Neural progenitor cell (in vitro differentiated cells): ENCODE results near the gene TIFAB. TPM values are rescaled to one million over a fixed set of nuclear protein-coding genes. Genes with fewer than 3 reads are reported as not detected.

Experiments
- DNase-seq: peaks from one replicate; pipeline ENCODE4 v3.0.0-alpha.2; 2016; ENCODE audit warnings: low spot score
- H2AFZ ChIP-seq: fragments of 200-600 bp; sonication (generic); replicated peaks from 2 replicates; pipeline ENCODE4 v1.6.1; 2016; ENCODE audit warnings: antibody characterized with exemption
- H3F3A ChIP-seq: fragments of 200-600 bp; sonication (generic); 2 replicates; pipeline ENCODE4 v1.6.1; 2016; ENCODE audit warnings: antibody characterized with exemption, low read depth
- H3K27ac ChIP-seq: fragments of 200-600 bp; sonication (generic); 2 replicates; pipeline ENCODE4 v1.5.1; 2016; ENCODE audit warnings: mild to moderate bottlenecking
- H3K27me3 ChIP-seq: fragments of 200-600 bp; sonication (generic); 2 replicates; pipeline ENCODE4 v1.6.1; 2016; ENCODE audit warnings: mild to moderate bottlenecking, moderate library complexity
- H3K36me3 ChIP-seq: fragments of 200-600 bp; sonication (generic); 2 replicates; pipeline ENCODE4 v1.5.1; 2016
- H3K4me1 ChIP-seq: fragments of 200-600 bp; sonication (generic); 2 replicates; pipeline ENCODE4 v1.6.1; 2016; ENCODE audit warnings: mixed run types
- H3K4me2 ChIP-seq: fragments of 200-600 bp; sonication (generic); 2 replicates; pipeline ENCODE4 v1.6.1; 2016
- H3K4me3 ChIP-seq: fragments of 200-600 bp; sonication (generic); 2 replicates; pipeline ENCODE4 v1.5.1; 2016
- H3K79me2 ChIP-seq: fragments of 200-600 bp; sonication (generic); 2 replicates; pipeline ENCODE4 v1.6.1; 2016; ENCODE audit warnings: low read depth
- H3K9ac ChIP-seq: fragments of 200-600 bp; sonication (generic); 2 replicates; pipeline ENCODE4 v1.6.1; 2016
- H3K9me3 ChIP-seq: fragments of 200-600 bp; sonication (generic); 2 replicates; pipeline ENCODE4 v1.5.1; 2016; ENCODE audit warnings: low read depth
- H4K20me1 ChIP-seq: fragments of 200-600 bp; sonication (generic); 2 replicates; pipeline ENCODE4 v1.6.1; 2016; ENCODE audit warnings: low read depth
- H3K27ac Mint-ChIP-seq: 3 replicates; pipeline ENCODE4 v1.8.0; 2021; ENCODE audit warnings: mixed read lengths
- H3K27me3 Mint-ChIP-seq: 2 replicates; pipeline ENCODE4 v1.8.0; 2022; ENCODE audit warnings: low read depth, mild to moderate bottlenecking, inconsistent platforms, moderate library complexity, mixed read lengths; ENCODE audit not compliant: insufficient read depth
- H3K36me3 Mint-ChIP-seq: 3 replicates; pipeline ENCODE4 v1.8.0; 2021; ENCODE audit warnings: mixed read lengths
- H3K4me1 Mint-ChIP-seq: 3 replicates; pipeline ENCODE4 v1.8.0; 2021; ENCODE audit warnings: mixed read lengths
- H3K4me3 Mint-ChIP-seq: 3 replicates; pipeline ENCODE4 v1.8.0; 2021; ENCODE audit warnings: mild to moderate bottlenecking, moderate library complexity, mixed read lengths
- H3K9me3 Mint-ChIP-seq: 3 replicates; pipeline ENCODE4 v1.8.0; 2020; ENCODE audit warnings: mixed read lengths
- CTCF ChIP-seq: fragments of 200-600 bp; sonication (generic); IDR thresholded peaks from 2 replicates; pipeline ENCODE4 v1.5.1; 2017; ENCODE audit warnings: antibody characterized with exemption, mild to moderate bottlenecking
- EZH2 ChIP-seq: fragments of 200-600 bp; sonication (generic); IDR thresholded peaks from 2 replicates; pipeline ENCODE4 v1.6.1; 2017; ENCODE audit warnings: antibody characterized with exemption, mild to moderate bottlenecking, moderate library complexity
- EZH2phosphoT487 ChIP-seq: fragments of 200-600 bp; sonication (generic); IDR thresholded peaks from 2 replicates; pipeline ENCODE4 v1.6.1; 2017; ENCODE audit warnings: antibody characterized with exemption
- total RNA-seq: library from RNA; depleted of rRNA; stranded (reverse); fragments of >200 nt; gene quantifications from 2 replicates; pipeline ENCODE4 v1.2.3, GENCODE V29; 2015; ENCODE audit warnings: low replicate concordance

The TIFAB gene
- total RNA-seq, 1 donor from 2014 or later: not detected

DNA sequence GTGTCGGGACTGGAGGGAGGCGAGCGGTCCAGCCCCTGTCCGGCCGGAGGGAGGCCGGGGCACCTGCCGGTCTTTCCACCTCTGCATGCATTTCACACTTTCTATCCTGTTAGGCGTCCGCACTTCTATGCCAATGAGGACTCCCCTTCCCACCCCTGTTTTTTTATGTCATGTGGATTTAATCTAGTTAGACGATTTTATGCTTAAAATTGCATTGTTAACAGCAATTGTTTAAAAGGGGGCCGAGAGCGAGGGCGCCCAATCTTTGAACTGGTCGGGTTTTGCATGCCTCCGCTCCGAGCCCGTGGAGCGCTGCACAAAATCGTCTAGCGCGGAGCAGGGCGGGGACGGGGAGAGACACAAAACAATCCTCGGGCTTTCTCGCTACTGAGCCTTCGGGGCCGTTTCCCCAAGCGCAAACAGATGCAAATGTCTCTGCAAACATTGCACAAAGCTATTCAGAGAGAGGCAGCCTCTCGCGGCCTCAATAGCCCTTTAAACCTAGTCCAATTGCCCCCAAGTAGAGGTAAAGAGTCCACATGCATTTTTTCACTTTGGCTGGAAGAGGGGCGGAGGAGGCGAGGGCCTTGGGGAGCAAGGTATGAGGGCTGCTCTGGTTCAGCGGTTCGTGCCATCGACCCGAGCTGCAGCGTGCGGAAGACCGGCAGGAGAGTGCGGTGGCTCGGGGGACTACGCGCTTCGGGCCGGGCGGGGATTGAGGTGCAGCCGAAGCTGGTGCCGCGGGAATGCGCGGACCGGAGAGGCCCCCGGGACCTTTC, 37.5 kb upstream of the TIFAB start:
- H3K36me3 ChIP-seq: no peaks in the 10 kb centered on the region
- H3K27ac Mint-ChIP-seq: peak overlapping the region; percentile 58
- H3K9ac ChIP-seq: no peak overlapping the region
- peak overlapping the region; percentile 84 for H3K4me3 Mint-ChIP-seq
- peak overlapping the region; percentile 49 for H3K4me3 ChIP-seq
- H3K9me3 Mint-ChIP-seq: no peaks in the 10 kb centered on the region
- H3K27ac ChIP-seq: no peak overlapping the region
- peak overlapping the region; percentile 93 for H3K4me2 ChIP-seq
- H2AFZ ChIP-seq: peak overlapping the region; percentile 60
- peaks cover 100% of the 10 kb centered on the region for H3K27me3 ChIP-seq
- peaks cover 63% of the 10 kb centered on the region for H3K27me3 Mint-ChIP-seq
- H4K20me1 ChIP-seq: peaks cover 92% of the 10 kb centered on the region
- no peaks in the 10 kb centered on the region for H3K79me2 ChIP-seq
- DNase-seq: peak; percentile 61
- TF ChIP-seq EZH2phosphoT487: peak; percentile 80
- TF ChIP-seq EZH2: peak; percentile 66
- TF ChIP-seq CTCF: no peak
- H3K36me3 Mint-ChIP-seq: no peaks in the 10 kb centered on the region
- no peaks in the 10 kb centered on the region for H3K9me3 ChIP-seq
- H3K4me1 Mint-ChIP-seq: peaks cover 58% of the 10 kb centered on the region
- peaks cover 45% of the 10 kb centered on the region for H3F3A ChIP-seq
- H3K4me1 ChIP-seq: peaks cover 55% of the 10 kb centered on the region

- peaks cover 100% of the 10 kb centered on the region for H3K27me3 ChIP-seq
- H3K9me3 Mint-ChIP-seq: no peaks in the 10 kb centered on the region
- H3K9me3 ChIP-seq: no peaks in the 10 kb centered on the region
- H3K27ac Mint-ChIP-seq: peak overlapping the region; percentile 82
- no peak overlapping the region for H3K9ac ChIP-seq
- peaks cover 58% of the 10 kb centered on the region for H3K4me1 Mint-ChIP-seq
- no peaks in the 10 kb centered on the region for H3K36me3 Mint-ChIP-seq
- H3K4me2 ChIP-seq: peak overlapping the region; percentile 93
- DNase-seq: peak; percentile 97
- peaks cover 92% of the 10 kb centered on the region for H4K20me1 ChIP-seq
- peaks cover 63% of the 10 kb centered on the region for H3K27me3 Mint-ChIP-seq
- no peaks in the 10 kb centered on the region for H3K36me3 ChIP-seq
- no peaks in the 10 kb centered on the region for H3K79me2 ChIP-seq
- no peak overlapping the region for H3K27ac ChIP-seq
- TF ChIP-seq EZH2: peak; percentile 34
- TF ChIP-seq CTCF: no peak
- peak; percentile 18 for TF ChIP-seq EZH2phosphoT487
- H2AFZ ChIP-seq: peak overlapping the region; percentile 60
- peak overlapping the region; percentile 49 for H3K4me3 ChIP-seq
- peaks cover 38% of the 10 kb centered on the region for H3F3A ChIP-seq
- peaks cover 47% of the 10 kb centered on the region for H3K4me1 ChIP-seq
- H3K4me3 Mint-ChIP-seq: peak overlapping the region; percentile 84
Measured at GRCh38 chr5:135488727-135489465, 36.7 kb upstream of the TIFAB start.

- peak overlapping the region; percentile 49 for H3K4me3 ChIP-seq
- Mint-ChIP-seq H3K27ac (no peak overlapping the region), H3K4me3 (peak overlapping the region; percentile 84), H3K9me3 (no peaks in the 10 kb centered on the region), H3K27me3 (peaks cover 69% of the 10 kb centered on the region), H3K36me3 (peaks cover 2% of the 10 kb centered on the region), H3K4me1 (peaks cover 66% of the 10 kb centered on the region)
- peaks cover 45% of the 10 kb centered on the region for H3K4me1 ChIP-seq
- peaks cover 100% of the 10 kb centered on the region for H3K27me3 ChIP-seq
- TF ChIP-seq EZH2 (no peak), CTCF (peak; percentile 10)
- H3K36me3 ChIP-seq: no peaks in the 10 kb centered on the region
- no peak overlapping the region for H3K27ac ChIP-seq
- no peaks in the 10 kb centered on the region for H3K9me3 ChIP-seq
- peak; percentile 69 for DNase-seq
- peaks cover 40% of the 10 kb centered on the region for H3F3A ChIP-seq
- H3K79me2 ChIP-seq: no peaks in the 10 kb centered on the region
- no peak overlapping the region for H3K9ac ChIP-seq
- H2AFZ ChIP-seq: no peak overlapping the region
- H3K4me2 ChIP-seq: peak overlapping the region; percentile 93
- H4K20me1 ChIP-seq: peaks cover 96% of the 10 kb centered on the region
Measured at GRCh38 chr5:135487839-135488514, 35.8 kb upstream of the TIFAB start.
